ENCODE results near the gene TCAF2.
"Not testable (repeated sequence)": the region's sequence is repeated elsewhere in the genome, so short reads cannot be mapped to it uniquely, and the experiment has no call there.

The TCAF2 gene

GRCh38 chr7:143620646-143621045, at the start of gene TCAF2:
Gene TCAF2, plus strand, starts transcription at chr7:143620974.
- in situ Hi-C loops (cut with HindIII; ENCODE audit: low pct_ligation_motif_present, low pct_unique_long_range_greater_than_20kb, low sequenced_read_pairs); DNase-seq: not testable (repeated sequence)

DNA sequence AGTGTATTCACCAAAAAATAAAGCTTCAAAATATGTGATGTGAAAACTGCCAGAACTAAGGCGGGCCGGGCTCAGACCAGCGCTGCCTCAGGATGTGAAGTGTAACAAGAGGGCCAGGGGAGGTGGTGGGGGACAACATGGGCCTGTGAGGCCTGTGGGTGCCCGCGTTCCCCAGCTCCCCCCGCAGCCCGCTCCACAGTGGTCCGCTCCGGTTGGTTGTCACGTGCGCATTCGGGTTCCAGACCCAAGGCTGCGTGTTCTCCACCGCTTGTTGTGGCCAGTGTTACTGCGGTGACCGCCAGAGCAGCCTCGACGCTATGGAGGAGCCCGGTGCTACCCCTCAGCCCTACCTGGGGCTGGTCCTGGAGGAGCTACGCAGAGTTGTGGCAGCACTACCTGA, 49.3 kb upstream of the TCAF2 start, which contains the start of gene CTAGE15:
TSS of gene CTAGE15 (plus strand) at position 301 of the 400 bp plus-strand sequence. CDS start at position 318, 17 bp downstream.
- in situ Hi-C loops (cut with HindIII; ENCODE audit: low pct_ligation_motif_present, low pct_unique_long_range_greater_than_20kb, low sequenced_read_pairs); DNase-seq: not testable (repeated sequence)

- DNase-seq; in situ Hi-C loops (cut with HindIII; ENCODE audit: low pct_ligation_motif_present, low pct_unique_long_range_greater_than_20kb, low sequenced_read_pairs): not testable (repeated sequence)
Observed at GRCh38 chr7:143588183-143588582, 32.6 kb upstream of the TCAF2 start.

- in situ Hi-C loops (cut with HindIII; ENCODE audit: low pct_ligation_motif_present, low pct_unique_long_range_greater_than_20kb, low sequenced_read_pairs); DNase-seq: not testable (repeated sequence)
Observed at GRCh38 chr7:143589897-143590296, 30.9 kb upstream of the TCAF2 start.

DNA sequence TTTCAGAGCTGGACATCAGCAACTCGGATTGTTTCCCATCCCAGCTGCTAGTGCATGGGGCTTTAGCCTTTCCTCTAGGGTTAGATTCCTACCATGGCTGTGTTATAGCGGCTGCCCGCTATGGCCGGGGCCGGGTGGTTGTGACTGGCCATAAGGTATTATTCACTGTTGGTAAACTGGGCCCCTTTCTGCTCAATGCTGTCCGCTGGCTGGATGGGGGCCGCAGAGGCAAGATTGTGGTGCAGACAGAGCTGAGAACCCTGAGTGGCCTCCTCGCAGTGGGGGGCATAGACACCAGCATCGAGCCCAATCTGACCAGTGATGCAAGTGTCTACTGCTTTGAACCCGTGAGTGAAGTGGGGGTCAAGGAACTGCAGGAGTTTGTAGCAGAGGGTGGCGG, 22.7 kb upstream of the TCAF2 start:
- in situ Hi-C loops (cut with HindIII; ENCODE audit: low pct_ligation_motif_present, low pct_unique_long_range_greater_than_20kb, low sequenced_read_pairs); DNase-seq: not testable (repeated sequence)

DNA sequence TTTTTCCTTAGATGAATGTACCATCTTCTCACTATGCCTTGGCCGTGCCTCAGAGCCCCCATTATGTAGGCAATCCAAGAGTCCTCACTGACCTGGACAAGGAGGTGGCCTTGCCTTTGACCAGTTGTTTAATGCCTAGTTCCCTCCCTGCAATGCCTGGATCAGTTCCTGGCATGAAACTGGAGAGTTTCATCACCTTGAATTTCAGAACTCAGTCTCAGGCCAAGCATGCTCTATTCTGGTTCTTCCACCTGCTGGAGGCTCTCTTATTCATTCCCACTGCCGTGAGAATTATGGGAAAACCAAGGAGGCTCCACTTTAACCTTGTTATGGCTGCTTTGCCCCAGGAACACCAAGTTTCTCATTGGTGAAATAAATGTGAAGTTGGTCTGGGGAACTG, 17.2 kb upstream of the TCAF2 start:
- in situ Hi-C loops (cut with HindIII; ENCODE audit: low pct_ligation_motif_present, low pct_unique_long_range_greater_than_20kb, low sequenced_read_pairs); DNase-seq: not testable (repeated sequence)

DNA sequence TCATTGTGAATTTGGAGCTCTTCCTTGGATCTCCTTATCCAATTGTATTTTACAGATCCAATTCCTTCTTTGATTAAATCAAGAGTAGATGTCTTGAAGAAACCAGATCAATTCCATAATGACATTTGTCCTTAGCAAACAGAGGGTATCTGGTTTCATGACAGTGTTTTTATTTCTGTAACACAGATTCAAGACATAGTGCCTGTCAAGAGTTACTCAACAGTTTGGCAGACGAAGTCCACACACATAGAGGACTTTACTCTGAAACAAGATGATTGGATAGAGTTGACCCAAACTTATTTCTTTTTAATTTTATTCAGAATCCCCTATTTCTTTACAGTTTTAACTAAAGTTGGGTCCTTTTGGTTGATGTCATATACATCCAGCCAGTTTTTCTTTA, 14.7 kb upstream of the TCAF2 start:
- DNase-seq; in situ Hi-C loops (cut with HindIII; ENCODE audit: low pct_ligation_motif_present, low pct_unique_long_range_greater_than_20kb, low sequenced_read_pairs): not testable (repeated sequence)

- peak; percentile 50 for DNase-seq
- in situ Hi-C loops (cut with HindIII; ENCODE audit: low pct_ligation_motif_present, low pct_unique_long_range_greater_than_20kb, low sequenced_read_pairs): not testable (repeated sequence)
Observed at GRCh38 chr7:143615545-143615944, 5.2 kb upstream of the TCAF2 start.

DNA sequence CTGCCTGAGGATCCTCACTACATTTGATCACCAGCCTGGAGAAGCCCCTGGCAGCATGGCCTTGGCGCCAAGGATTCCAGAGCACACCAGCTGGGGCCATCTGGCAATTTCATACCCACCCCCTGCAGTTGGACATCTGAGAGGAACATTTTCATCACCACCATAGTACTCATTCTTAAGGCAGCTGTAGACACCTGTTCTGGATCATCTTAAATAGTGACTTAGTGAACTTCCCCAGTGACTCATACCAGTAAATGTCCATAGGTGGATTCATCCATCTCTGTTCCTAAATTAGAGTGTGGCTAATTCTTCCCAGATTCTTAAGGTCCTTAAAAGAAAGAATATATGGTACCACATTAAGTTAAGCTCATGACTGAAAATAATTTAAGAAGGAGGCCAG, 3.6 kb upstream of the TCAF2 start:
- DNase-seq; in situ Hi-C loops (cut with HindIII; ENCODE audit: low pct_ligation_motif_present, low pct_unique_long_range_greater_than_20kb, low sequenced_read_pairs): not testable (repeated sequence)

DNA sequence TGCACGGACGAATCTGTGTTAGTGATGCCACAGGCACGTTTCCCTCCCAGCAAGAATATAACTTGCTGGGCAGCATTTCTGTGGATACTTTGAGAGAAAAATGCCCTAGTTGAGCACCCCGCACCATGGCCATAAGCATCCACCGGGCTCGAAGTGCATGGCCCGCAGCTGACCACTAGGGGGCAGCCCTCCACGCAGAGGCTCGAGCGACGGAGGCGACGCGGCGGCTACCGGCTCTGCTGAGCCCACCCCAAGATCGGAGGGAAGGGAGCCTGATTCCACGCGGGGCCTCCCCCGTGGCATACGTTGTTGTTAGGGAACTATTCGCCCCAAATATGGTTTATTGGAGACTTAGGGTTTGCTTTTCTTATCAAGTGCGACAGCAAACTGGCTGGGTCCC, 716 bp upstream of the TCAF2 start:
- DNase-seq; in situ Hi-C loops (cut with HindIII; ENCODE audit: low pct_ligation_motif_present, low pct_unique_long_range_greater_than_20kb, low sequenced_read_pairs): not testable (repeated sequence)

DNA sequence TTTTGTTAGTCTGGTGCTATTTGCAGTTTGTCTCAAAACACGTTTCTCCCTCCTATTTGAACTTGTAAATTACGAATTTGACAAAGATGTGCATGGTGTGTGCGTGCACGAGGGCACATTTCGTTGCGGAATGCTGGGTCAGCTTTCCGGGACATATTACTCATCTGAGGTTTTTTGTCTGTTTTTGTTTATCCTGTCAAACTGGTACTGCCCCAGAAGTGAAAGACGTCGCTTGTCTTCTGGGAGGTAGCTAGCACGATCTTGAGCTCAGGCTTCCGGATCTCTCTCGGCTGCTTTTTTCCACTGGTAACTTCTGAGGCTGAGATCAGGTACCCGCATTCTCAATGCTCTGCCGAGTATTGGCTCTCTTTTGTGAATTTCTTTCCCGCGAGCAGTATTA, 401 bp downstream of the TCAF2 start:
- in situ Hi-C loops (cut with HindIII; ENCODE audit: low pct_ligation_motif_present, low pct_unique_long_range_greater_than_20kb, low sequenced_read_pairs); DNase-seq: not testable (repeated sequence)

DNA sequence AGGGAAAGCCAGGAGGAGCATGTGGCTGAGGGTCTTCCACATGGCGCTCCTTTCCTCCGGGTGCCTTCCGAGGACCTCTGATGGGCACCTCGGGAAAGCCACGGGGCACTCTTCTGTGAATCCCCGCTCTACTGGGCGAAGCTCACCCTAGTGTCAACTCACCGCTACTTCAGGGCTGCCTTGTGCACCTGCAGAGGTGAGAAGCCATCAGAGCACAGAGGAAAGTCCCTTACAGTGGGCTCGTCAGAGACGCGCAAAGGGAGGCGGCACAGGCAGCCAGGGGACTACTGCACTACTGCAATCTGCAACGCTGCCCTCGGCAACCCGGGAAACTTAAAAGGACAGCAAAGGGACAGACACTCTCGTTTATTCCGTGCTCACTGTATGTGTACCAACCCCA, 1.4 kb downstream of the TCAF2 start:
- DNase-seq; in situ Hi-C loops (cut with HindIII; ENCODE audit: low pct_ligation_motif_present, low pct_unique_long_range_greater_than_20kb, low sequenced_read_pairs): not testable (repeated sequence)

GRCh38 chr7:143630653-143631052, 9.9 kb downstream of the TCAF2 start:
- in situ Hi-C loops (cut with HindIII; ENCODE audit: low pct_ligation_motif_present, low pct_unique_long_range_greater_than_20kb, low sequenced_read_pairs); DNase-seq: not testable (repeated sequence)

DNA sequence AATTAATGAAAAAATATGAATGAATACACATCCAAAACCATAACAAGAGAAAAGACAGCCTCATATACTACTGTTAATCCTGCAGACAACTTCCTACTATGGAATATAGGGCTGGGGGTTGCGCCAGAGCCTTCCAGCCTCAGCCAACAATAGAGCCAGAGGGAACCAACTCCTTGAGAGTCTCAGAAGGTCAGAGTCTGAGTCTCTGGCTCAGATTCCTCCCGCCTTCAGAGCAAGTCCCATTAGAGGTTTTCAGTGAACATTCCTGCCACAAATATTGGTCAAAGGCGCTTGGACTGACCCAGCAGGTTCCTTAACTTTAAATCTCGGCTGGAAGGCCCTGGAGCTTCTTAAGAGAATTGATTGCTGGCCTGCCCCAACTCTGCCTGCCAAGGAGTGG, 11.7 kb downstream of the TCAF2 start:
- in situ Hi-C loops (cut with HindIII; ENCODE audit: low pct_ligation_motif_present, low pct_unique_long_range_greater_than_20kb, low sequenced_read_pairs); DNase-seq: not testable (repeated sequence)

DNA sequence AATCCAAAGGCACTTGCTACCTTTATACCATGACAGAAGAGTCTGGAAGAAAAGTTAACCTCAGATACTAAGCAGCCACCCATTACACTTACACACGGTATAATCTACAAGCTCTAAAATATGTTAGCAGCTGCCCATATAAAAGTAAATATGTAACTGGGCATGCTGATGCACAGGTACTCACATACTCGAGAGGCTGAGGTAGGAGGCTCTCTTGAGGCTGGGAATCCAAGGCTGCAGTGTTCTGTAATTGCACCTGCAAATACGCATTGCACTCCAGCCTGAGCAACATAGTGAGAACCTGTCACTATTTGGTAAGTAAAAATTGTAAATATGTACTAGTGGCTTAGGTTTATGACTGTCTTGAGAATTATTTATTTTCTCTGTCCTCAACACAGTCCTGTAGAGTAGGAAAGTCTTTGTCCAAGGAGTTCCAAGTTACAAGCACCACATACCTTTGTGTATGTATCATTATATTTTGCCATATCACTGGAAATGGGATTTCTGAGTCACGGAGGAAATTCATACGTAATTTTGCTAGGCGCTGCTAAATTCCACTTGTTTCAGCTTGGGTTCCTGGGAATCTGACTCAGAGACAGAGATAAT, 12.3 kb downstream of the TCAF2 start:
- in situ Hi-C loops (cut with HindIII; ENCODE audit: low pct_ligation_motif_present, low pct_unique_long_range_greater_than_20kb, low sequenced_read_pairs); DNase-seq: not testable (repeated sequence)

DNA sequence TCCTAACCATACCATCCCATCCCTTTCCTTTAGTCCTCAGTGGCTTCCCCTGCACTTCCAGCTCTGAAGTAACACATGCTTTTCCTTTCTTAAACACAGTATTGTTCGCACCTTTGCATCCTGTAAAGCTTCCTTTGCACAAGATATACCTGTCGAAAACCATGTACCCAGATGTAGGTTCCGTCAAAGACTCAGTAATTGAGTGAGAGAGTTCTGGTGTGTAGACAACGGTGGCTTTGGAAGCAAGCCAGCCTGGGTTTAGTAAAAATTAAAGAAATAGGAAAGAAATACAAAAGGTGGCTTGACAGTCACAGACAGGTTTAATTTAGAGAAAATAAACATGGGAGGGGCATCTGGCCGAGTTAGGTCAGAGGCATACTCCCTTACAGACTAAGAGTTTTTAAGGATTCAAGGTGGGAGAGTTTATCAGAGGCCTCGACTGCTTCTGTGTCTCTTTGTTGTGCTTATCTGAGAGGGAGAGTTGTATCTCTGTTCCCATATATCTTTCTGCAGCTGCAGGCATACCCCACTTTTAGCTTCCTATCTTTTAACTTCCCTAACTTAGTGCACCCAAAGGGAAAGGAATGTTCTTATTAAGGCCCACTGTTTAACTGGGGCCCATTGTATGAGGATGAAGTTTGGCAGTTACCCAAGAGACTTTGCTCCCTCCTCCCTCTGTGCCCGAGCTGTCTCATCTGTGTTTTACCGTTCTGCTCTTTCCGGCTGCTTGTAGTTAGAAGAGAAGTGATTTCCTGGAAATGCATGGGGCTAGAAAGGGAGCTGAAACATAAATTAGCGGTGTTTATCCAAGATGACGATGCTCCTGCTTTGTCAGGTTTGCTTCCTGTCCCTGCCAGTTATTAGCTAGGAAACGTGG, 14.8 kb downstream of the TCAF2 start:
- in situ Hi-C loops (cut with HindIII; ENCODE audit: low pct_ligation_motif_present, low pct_unique_long_range_greater_than_20kb, low sequenced_read_pairs); DNase-seq: not testable (repeated sequence)

- DNase-seq; in situ Hi-C loops (cut with HindIII; ENCODE audit: low pct_ligation_motif_present, low pct_unique_long_range_greater_than_20kb, low sequenced_read_pairs): not testable (repeated sequence)
Observed at GRCh38 chr7:143639372-143639771, 18.6 kb downstream of the TCAF2 start.

- DNase-seq; in situ Hi-C loops (cut with HindIII; ENCODE audit: low pct_ligation_motif_present, low pct_unique_long_range_greater_than_20kb, low sequenced_read_pairs): not testable (repeated sequence)
Observed at GRCh38 chr7:143640528-143641189, 19.9 kb downstream of the TCAF2 start.

DNA sequence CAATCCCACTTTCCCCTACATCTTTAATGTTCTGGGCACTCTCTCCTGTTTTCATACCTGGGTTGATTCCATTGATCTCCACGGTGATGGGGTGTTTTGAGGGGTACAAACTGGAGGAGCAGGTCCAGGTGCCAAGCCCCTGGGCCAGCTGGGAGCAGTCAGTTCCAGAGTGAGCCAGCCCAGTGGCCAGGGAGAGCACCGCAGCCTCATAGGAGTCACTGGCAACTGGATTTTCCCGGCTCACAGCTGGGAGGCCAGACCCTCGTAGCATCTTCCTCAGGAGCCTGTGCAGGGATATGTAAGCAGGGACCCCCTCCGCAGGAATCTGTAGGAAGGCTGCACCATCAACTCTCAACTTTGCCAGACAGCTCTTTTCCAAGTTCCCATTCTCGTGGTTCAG, 25.8 kb downstream of the TCAF2 start:
- in situ Hi-C loops (cut with HindIII; ENCODE audit: low pct_ligation_motif_present, low pct_unique_long_range_greater_than_20kb, low sequenced_read_pairs); DNase-seq: not testable (repeated sequence)

All from ACHN (cell line).